Stimulated activated CD8-positive, alpha-beta memory T cell treated with anti-CD3 and anti-CD28 coated beads, Interleukin-12 subunit alpha, Interleukin-12 subunit beta, amount 100 ng/mL, for 24 hours (primary cell): ENCODE results near the gene ZNF101.

Experiments used
- DNase-seq: peaks from one replicate; pipeline ENCODE4 v3.0.0-alpha.2; 2020; ENCODE audit errors: extremely low read depth

Gene ZNF101

GRCh38 chr19:19642506-19643157 is 26.0 kb upstream of the ZNF101 start:
- peak; percentile 15 for DNase-seq

- peak; percentile 66 for DNase-seq
Observed at GRCh38 chr19:19643158-19644053, 25.2 kb upstream of the ZNF101 start, which contains the start of gene GMIP. GMIP (minus strand) TSS chr19:19643657; CDS start chr19:19643529, 128 bp downstream.

- no peak for DNase-seq
Observed at GRCh38 chr19:19644054-19644388, 24.6 kb upstream of the ZNF101 start.

GRCh38 chr19:19645233-19645870 is 23.3 kb upstream of the ZNF101 start:
- no peak for DNase-seq

- DNase-seq, result no peak
Observed at GRCh38 chr19:19647037-19647835, 21.4 kb upstream of the ZNF101 start.

GRCh38 chr19:19649155-19649554 is 19.5 kb upstream of the ZNF101 start:
- DNase-seq, result no peak

- DNase-seq, result no peak
Observed at GRCh38 chr19:19649580-19649995, 19.1 kb upstream of the ZNF101 start.

- no peak for DNase-seq
Observed at GRCh38 chr19:19650331-19650730, 18.3 kb upstream of the ZNF101 start.

GRCh38 chr19:19651076-19651475 is 17.6 kb upstream of the ZNF101 start:
- DNase-seq, result no peak

GRCh38 chr19:19652482-19653295 is 15.9 kb upstream of the ZNF101 start:
- no peak for DNase-seq

- no peak for DNase-seq
Observed at GRCh38 chr19:19653597-19654147, 15.0 kb upstream of the ZNF101 start.

GRCh38 chr19:19654441-19654840 is 14.2 kb upstream of the ZNF101 start:
- no peak for DNase-seq

GRCh38 chr19:19655051-19655594 is 13.5 kb upstream of the ZNF101 start:
- DNase-seq, result no peak

GRCh38 chr19:19655641-19656343 is 12.8 kb upstream of the ZNF101 start:
- no peak for DNase-seq

- DNase-seq, result no peak
Observed at GRCh38 chr19:19656451-19657396, 11.9 kb upstream of the ZNF101 start.

- DNase-seq, result no peak
Observed at GRCh38 chr19:19657397-19657783, 11.2 kb upstream of the ZNF101 start.

GRCh38 chr19:19659646-19660245 is 8.9 kb upstream of the ZNF101 start:
- DNase-seq, result no peak

- no peak for DNase-seq
Observed at GRCh38 chr19:19661141-19661674, 7.4 kb upstream of the ZNF101 start.
